ENCODE data around the gene STXBP3. TPM values are rescaled to one million over a fixed set of nuclear protein-coding genes. Genes with fewer than 3 reads are reported as not detected.
"Not testable (repeated sequence)": the region's sequence is repeated elsewhere in the genome, so short reads cannot be mapped to it uniquely, and the experiment has no call there.

STXBP3 gene
- total and polyA plus RNA-seq, 2 of the 8 experiments (the other 6 are each of a cell fraction or from before 2014, with no cell fraction given): 6.0 to 38.5 TPM

GRCh38 chr1:108781575-108781944 is 35.1 kb downstream of the STXBP3 start:
- H3K23me2 ChIP-seq (ENCODE audit: low read depth, low read length); H2BK5ac ChIP-seq (ENCODE audit: low read depth, low read length); FAIRE-seq; H3K14ac ChIP-seq (ENCODE audit: insufficient read length); H3K4me3 ChIP-seq (ENCODE audit: extremely low read depth in 1 of 4, insufficient read depth in 2 of 4, low read depth in 3 of 4, low read length in 4 of 4); H4K91ac ChIP-seq (replicated peaks; ENCODE audit: insufficient read length, low read length); CTCF ChIA-PET (ENCODE audit: partially characterized antibody); H2BK120ac ChIP-seq (replicated peaks; ENCODE audit: low read depth, low read length); H3K4me1 ChIP-seq (replicated peaks in 1 of 4; ENCODE audit: control insufficient read depth in 3 of 4, insufficient read depth in 4 of 4, low read length in 3 of 4); POLR2A ChIA-PET (ENCODE audit: partially characterized antibody); H3K4ac ChIP-seq (replicated peaks; ENCODE audit: insufficient read length, low read depth, low read length); H4K8ac ChIP-seq (ENCODE audit: extremely low read depth, insufficient read depth, low read length); H3K18ac ChIP-seq (ENCODE audit: extremely low read depth, low read length); H2AK5ac ChIP-seq (ENCODE audit: low read depth, low read length); H3K23ac ChIP-seq (ENCODE audit: insufficient read length); H2BK15ac ChIP-seq (ENCODE audit: low read length); H3K79me1 ChIP-seq (ENCODE audit: low read depth, low read length); H3K56ac ChIP-seq (replicated peaks; ENCODE audit: insufficient read length, low read depth, low read length); H2AFZ ChIP-seq (ENCODE audit: low read length); H4K20me1 ChIP-seq (replicated peaks in 1 of 2; ENCODE audit: control insufficient read depth in 1 of 2, insufficient read depth in 2 of 2, low read length in 2 of 2); H3K27ac ChIP-seq (ENCODE audit: low read depth, low read length); H4K5ac ChIP-seq (ENCODE audit: insufficient read length, low read depth, low read length); H2BK20ac ChIP-seq (ENCODE audit: low read length); H3K9ac ChIP-seq (replicated peaks in 1 of 4; ENCODE audit: extremely low read depth in 1 of 4, low read depth in 3 of 4, low read length in 3 of 4); DNase-seq (ENCODE audit: low read depth in 1 of 2, low spot score in 2 of 2); H2BK12ac ChIP-seq (ENCODE audit: low read depth, low read length); H3K4me2 ChIP-seq (ENCODE audit: insufficient read depth in 1 of 2, low read depth in 2 of 2, low read length in 2 of 2); H3K27me3 ChIP-seq (replicated peaks in 1 of 4; ENCODE audit: control insufficient read depth in 3 of 4, extremely low read depth in 1 of 4, insufficient read depth in 3 of 4, low read length in 3 of 4); H3K79me2 ChIP-seq (ENCODE audit: control insufficient read depth in 1 of 2, insufficient read depth in 2 of 2, low read length in 2 of 2): not testable (repeated sequence)
- Histone ChIP-seq H3K9me3 (ENCODE audit: insufficient read depth in 2 of 2, low read depth in 1 of 2, low read length in 1 of 2) (peaks cover 24 to 26% of the 10 kb centered on the region in 2 experiments), H3K36me3 (ENCODE audit: control insufficient read depth in 2 of 4, insufficient read depth in 4 of 4, low read length in 3 of 4) (peaks cover 2 to 45% (median 26%) of the 10 kb centered on the region in 4 experiments; a peak in 5 of 8 replicates)
- 100% methylated on average over 1 of the region's 1 CpG; no CpG with 5 or more reads in 1 of the 2 experiments for WGBS, 2 experiments (ENCODE audit: extremely low coverage in 1 of 2, insufficient coverage in 1 of 2, insufficient read length in 1 of 2, insufficient replicate concordance in 2 of 2, low coverage in 1 of 2, low lambda C conversion rate in 2 of 2, missing lambda C conversion rate in 1 of 2)
